HepG2 (cell line): ENCODE measurements around the gene IBTK. TPM values are rescaled to one million over a fixed set of nuclear protein-coding genes. Genes with fewer than 3 reads are reported as not detected.

Experiments used
- ARID2 ChIP-seq: sonication (generic); formaldehyde crosslinking; IDR thresholded peaks from 2 replicates; pipeline ENCODE4 v1.8.1; 2022; ENCODE audit warnings: mild to moderate bottlenecking, missing genetic modification reagents, borderline replicate concordance
- CREB1 ChIP-seq, 2 experiments: fragments of 450-650 bp in 1 of 2; IDR thresholded peaks; 2 replicates each; pipeline ENCODE4 v1.6.1; 2016 to 2017; ENCODE audit warnings: control low read depth in 1 of 2, mild to moderate bottlenecking in 1 of 2, missing compliant biosample characterization in 1 of 2, missing genetic modification characterization in 1 of 2
- HMGXB4 ChIP-seq, 2 experiments: sonication (generic) in 1 of 2; formaldehyde crosslinking in 1 of 2; IDR thresholded peaks; 2 replicates each; pipeline versions ENCODE4 v1.4.0 to v1.6.1; 2018 to 2020; ENCODE audit warnings: missing genetic modification reagents in 2 of 2, borderline replicate concordance in 1 of 2, low read depth in 1 of 2, mild to moderate bottlenecking in 1 of 2, missing biosample characterization in 1 of 2
- ISL2 ChIP-seq: sonication (generic); formaldehyde crosslinking; IDR thresholded peaks from 2 replicates; pipeline ENCODE4 v1.5.0; 2020; ENCODE audit warnings: missing genetic modification reagents
- MXD4 ChIP-seq: IDR thresholded peaks from 2 replicates; pipeline ENCODE4 v1.6.1; 2016; ENCODE audit warnings: mild to moderate bottlenecking, missing biosample characterization, missing genetic modification reagents
- NFE2 ChIP-seq: sonication (generic); formaldehyde crosslinking; IDR thresholded peaks from 2 replicates; pipeline ENCODE4 v1.4.0; 2020; ENCODE audit warnings: missing genetic modification reagents
- NR2F6 ChIP-seq, 2 experiments: IDR thresholded peaks; 2 replicates each; pipeline ENCODE4 v1.6.1; 2016; ENCODE audit warnings: antibody characterized with exemption in 1 of 2, mild to moderate bottlenecking in 1 of 2
- PPARG ChIP-seq: conservative IDR thresholded peaks from 2 replicates; pipeline ENCODE4 v1.6.1; 2016; ENCODE audit warnings: missing biosample characterization, missing genetic modification reagents
- XRCC5 ChIP-seq: fragments of 200-400 bp; formaldehyde crosslinking; optimal IDR thresholded peaks from 2 replicates; pipeline ENCODE3; 2017; ENCODE audit warnings: mild to moderate bottlenecking, low read length
- ZBTB10 ChIP-seq: sonication (generic); formaldehyde crosslinking; IDR thresholded peaks from 2 replicates; pipeline ENCODE4 v1.4.0; 2020; ENCODE audit warnings: missing genetic modification reagents, borderline replicate concordance
- ZMYM4 ChIP-seq: sonication (generic); formaldehyde crosslinking; IDR thresholded peaks from 2 replicates; pipeline ENCODE4 v1.8.1; 2023; ENCODE audit warnings: mild to moderate bottlenecking, missing genetic modification reagents
- ZNF230 ChIP-seq: sonication (generic); formaldehyde crosslinking; IDR thresholded peaks from 2 replicates; pipeline ENCODE4 v1.4.0; 2020; ENCODE audit warnings: mild to moderate bottlenecking, missing genetic modification reagents
- ZNF263 ChIP-seq: sonication (generic); formaldehyde crosslinking; IDR thresholded peaks from 2 replicates; pipeline ENCODE4 v1.4.0; 2020; ENCODE audit warnings: missing genetic modification reagents
- ZNF572 ChIP-seq: sonication (generic); formaldehyde crosslinking; IDR thresholded peaks from 2 replicates; pipeline ENCODE4 v1.5.1; 2020; ENCODE audit warnings: mild to moderate bottlenecking, missing genetic modification reagents
- polyA plus RNA-seq, 8 experiments: library from polyadenylated mRNA; depleted of rRNA in 3 of 8; stranded (reverse) in 7 of 8; unstranded in 1 of 8; fragments of >200 nt; fragmentation: Illumina TruSeq in 4 of 8; extraction: Trizol in 4 of 8; gene quantifications; 2 replicates each; pipeline versions ENCODE4 v1.2.1 to v1.2.3, GENCODE V29; 2011 to 2016; ENCODE audit warnings: low read depth in 4 of 8, missing spikeins in 1 of 8, mixed read lengths in 1 of 8; ENCODE audit not compliant: insufficient read depth in 1 of 8
- total RNA-seq, 5 experiments: library from RNA; depleted of rRNA; stranded (reverse); fragments of >200 nt; fragmentation: Illumina TruSeq; extraction: Trizol; gene quantifications; 2 replicates each; pipeline ENCODE4 v1.2.3, GENCODE V29; 2016; ENCODE audit warnings: low read depth in 1 of 5
- TF ChIP-seq, protein P1 (sequence below): sonication (generic); formaldehyde crosslinking; IDR thresholded peaks from 2 replicates; pipeline ENCODE4 v1.5.0; 2020; ENCODE audit warnings: mild to moderate bottlenecking, missing genetic modification reagents, borderline replicate concordance
- TF ChIP-seq, protein P2 (sequence below): IDR thresholded peaks from 2 replicates; pipeline ENCODE4 v1.4.0; 2020; ENCODE audit warnings: mild to moderate bottlenecking, missing genetic modification reagents

Gene IBTK
- total and polyA plus RNA-seq, 2 of the 13 experiments (the other 11 are each of a cell fraction or from before 2014, with no cell fraction given), result 23.8 to 60.0 TPM

DNA sequence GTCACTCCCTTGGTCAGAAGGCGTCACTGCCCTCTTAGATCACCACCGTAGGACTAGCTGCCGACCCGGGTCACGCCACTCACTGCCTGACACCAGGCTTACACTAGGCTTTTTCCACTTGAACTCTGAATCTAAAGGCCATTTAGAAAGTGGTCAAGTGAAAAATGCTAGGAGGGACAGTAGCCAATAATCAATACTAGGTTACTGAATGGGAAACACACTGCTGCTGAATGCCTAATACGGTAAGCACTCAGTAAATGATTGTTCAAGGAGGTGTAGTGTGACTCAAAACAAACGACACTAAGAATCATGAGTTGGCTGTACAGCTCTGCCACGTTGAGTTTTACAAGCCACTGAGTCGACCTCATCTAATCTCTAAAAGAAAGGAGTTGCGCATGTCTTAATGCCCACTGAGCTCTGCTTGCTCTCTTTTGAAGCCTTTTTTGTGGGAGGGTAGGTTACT, 760 bp upstream of the IBTK start (continued):
- TF ChIP-seq, protein P1, sequence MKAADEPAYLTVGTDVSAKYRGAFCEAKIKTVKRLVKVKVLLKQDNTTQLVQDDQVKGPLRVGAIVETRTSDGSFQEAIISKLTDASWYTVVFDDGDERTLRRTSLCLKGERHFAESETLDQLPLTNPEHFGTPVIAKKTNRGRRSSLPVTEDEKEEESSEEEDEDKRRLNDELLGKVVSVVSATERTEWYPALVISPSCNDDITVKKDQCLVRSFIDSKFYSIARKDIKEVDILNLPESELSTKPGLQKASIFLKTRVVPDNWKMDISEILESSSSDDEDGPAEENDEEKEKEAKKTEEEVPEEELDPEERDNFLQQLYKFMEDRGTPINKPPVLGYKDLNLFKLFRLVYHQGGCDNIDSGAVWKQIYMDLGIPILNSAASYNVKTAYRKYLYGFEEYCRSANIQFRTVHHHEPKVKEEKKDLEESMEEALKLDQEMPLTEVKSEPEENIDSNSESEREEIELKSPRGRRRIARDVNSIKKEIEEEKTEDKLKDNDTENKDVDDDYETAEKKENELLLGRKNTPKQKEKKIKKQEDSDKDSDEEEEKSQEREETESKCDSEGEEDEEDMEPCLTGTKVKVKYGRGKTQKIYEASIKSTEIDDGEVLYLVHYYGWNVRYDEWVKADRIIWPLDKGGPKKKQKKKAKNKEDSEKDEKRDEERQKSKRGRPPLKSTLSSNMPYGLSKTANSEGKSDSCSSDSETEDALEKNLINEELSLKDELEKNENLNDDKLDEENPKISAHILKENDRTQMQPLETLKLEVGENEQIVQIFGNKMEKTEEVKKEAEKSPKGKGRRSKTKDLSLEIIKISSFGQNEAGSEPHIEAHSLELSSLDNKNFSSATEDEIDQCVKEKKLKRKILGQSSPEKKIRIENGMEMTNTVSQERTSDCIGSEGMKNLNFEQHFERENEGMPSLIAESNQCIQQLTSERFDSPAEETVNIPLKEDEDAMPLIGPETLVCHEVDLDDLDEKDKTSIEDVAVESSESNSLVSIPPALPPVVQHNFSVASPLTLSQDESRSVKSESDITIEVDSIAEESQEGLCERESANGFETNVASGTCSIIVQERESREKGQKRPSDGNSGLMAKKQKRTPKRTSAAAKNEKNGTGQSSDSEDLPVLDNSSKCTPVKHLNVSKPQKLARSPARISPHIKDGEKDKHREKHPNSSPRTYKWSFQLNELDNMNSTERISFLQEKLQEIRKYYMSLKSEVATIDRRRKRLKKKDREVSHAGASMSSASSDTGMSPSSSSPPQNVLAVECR (CRISPR knock-in tag), result no peak
- no peak for TF ChIP-seq NFE2 (CRISPR knock-in tag)
- TF ChIP-seq ARID2 (CRISPR knock-in tag), result 0 out of 2 replicates have a peak, but pooled peaks have one; percentile 1
- no peak for TF ChIP-seq ZNF572 (CRISPR knock-in tag)
- TF ChIP-seq CREB1 (IDR thresholded peaks at IDR 0.05), result no peak
- TF ChIP-seq CREB1 (CRISPR knock-in tag; IDR thresholded peaks at IDR 0.05), result peak; percentile 59; the same call in 1 of the 2 replicates
- 0 out of 2 replicates have a peak, but pooled peaks have one; percentile 9 for TF ChIP-seq PPARG (CRISPR knock-in tag)
- TF ChIP-seq NR2F6 (IDR thresholded peaks at IDR 0.05), result no peak; the same call in 1 of the 2 replicates
- peak; percentile 57; the same call in 1 of the 2 replicates for TF ChIP-seq NR2F6 (CRISPR knock-in tag; IDR thresholded peaks at IDR 0.05)
- TF ChIP-seq, protein P2, sequence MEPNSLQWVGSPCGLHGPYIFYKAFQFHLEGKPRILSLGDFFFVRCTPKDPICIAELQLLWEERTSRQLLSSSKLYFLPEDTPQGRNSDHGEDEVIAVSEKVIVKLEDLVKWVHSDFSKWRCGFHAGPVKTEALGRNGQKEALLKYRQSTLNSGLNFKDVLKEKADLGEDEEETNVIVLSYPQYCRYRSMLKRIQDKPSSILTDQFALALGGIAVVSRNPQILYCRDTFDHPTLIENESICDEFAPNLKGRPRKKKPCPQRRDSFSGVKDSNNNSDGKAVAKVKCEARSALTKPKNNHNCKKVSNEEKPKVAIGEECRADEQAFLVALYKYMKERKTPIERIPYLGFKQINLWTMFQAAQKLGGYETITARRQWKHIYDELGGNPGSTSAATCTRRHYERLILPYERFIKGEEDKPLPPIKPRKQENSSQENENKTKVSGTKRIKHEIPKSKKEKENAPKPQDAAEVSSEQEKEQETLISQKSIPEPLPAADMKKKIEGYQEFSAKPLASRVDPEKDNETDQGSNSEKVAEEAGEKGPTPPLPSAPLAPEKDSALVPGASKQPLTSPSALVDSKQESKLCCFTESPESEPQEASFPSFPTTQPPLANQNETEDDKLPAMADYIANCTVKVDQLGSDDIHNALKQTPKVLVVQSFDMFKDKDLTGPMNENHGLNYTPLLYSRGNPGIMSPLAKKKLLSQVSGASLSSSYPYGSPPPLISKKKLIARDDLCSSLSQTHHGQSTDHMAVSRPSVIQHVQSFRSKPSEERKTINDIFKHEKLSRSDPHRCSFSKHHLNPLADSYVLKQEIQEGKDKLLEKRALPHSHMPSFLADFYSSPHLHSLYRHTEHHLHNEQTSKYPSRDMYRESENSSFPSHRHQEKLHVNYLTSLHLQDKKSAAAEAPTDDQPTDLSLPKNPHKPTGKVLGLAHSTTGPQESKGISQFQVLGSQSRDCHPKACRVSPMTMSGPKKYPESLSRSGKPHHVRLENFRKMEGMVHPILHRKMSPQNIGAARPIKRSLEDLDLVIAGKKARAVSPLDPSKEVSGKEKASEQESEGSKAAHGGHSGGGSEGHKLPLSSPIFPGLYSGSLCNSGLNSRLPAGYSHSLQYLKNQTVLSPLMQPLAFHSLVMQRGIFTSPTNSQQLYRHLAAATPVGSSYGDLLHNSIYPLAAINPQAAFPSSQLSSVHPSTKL (CRISPR knock-in tag), result peak; percentile 30; the same call in 1 of the 2 replicates
- 0 out of 2 replicates have a peak, but pooled peaks have one; percentile 22 for TF ChIP-seq ISL2
- no peak; the same call in 1 of the 2 replicates for TF ChIP-seq ZBTB10
- 0 out of 2 replicates have a peak, but pooled peaks have one; percentile 48 for TF ChIP-seq ZNF230 (CRISPR knock-in tag)
- no peak; the same call in 1 of the 2 replicates for TF ChIP-seq MXD4 (CRISPR knock-in tag)
- TF ChIP-seq XRCC5, result no peak
- TF ChIP-seq HMGXB4 (CRISPR knock-in tag; IDR thresholded peaks at IDR 0.05; ENCODE audit: borderline replicate concordance in 1 of 2, low read depth in 1 of 2), result peak in 1 of 2 experiments; percentile 58; a peak in 2 of 4 replicates
- no peak for TF ChIP-seq ZNF263
- TF ChIP-seq ZMYM4 (CRISPR knock-in tag), result 0 out of 2 replicates have a peak, but pooled peaks have one; percentile 59
